LHCN-M2 (cell line): ENCODE measurements around the gene BRD3. TPM values are rescaled to one million over a fixed set of nuclear protein-coding genes. Genes with fewer than 3 reads are reported as not detected.
A peak's percentile ranks its signal among the peaks of the same experiment; 100 is the strongest.
"Not testable (repeated sequence)": the region's sequence is repeated elsewhere in the genome, so short reads cannot be mapped to it uniquely, and the experiment has no call there.

Experiments used
- DNase-seq: peaks from one replicate; pipeline ENCODE4 v3.0.0-alpha.2; 2012; ENCODE audit warnings: low read depth
- polyA plus RNA-seq: library from polyadenylated mRNA; unstranded; fragments of >200 nt; gene quantifications from one replicate; pipeline ENCODE4 v1.2.1, GENCODE V29; 2012; ENCODE audit warnings: missing spikeins
- total RNA-seq: library from RNA; depleted of rRNA; stranded (reverse); fragments of >200 nt; gene quantifications from 2 replicates; pipeline ENCODE4 v1.2.3, GENCODE V29; 2014; rRNA removed

BRD3 gene
- total RNA-seq, result 5.3 and 6.3 TPM in 2 replicates
- 10.2 TPM for polyA plus RNA-seq

DNA sequence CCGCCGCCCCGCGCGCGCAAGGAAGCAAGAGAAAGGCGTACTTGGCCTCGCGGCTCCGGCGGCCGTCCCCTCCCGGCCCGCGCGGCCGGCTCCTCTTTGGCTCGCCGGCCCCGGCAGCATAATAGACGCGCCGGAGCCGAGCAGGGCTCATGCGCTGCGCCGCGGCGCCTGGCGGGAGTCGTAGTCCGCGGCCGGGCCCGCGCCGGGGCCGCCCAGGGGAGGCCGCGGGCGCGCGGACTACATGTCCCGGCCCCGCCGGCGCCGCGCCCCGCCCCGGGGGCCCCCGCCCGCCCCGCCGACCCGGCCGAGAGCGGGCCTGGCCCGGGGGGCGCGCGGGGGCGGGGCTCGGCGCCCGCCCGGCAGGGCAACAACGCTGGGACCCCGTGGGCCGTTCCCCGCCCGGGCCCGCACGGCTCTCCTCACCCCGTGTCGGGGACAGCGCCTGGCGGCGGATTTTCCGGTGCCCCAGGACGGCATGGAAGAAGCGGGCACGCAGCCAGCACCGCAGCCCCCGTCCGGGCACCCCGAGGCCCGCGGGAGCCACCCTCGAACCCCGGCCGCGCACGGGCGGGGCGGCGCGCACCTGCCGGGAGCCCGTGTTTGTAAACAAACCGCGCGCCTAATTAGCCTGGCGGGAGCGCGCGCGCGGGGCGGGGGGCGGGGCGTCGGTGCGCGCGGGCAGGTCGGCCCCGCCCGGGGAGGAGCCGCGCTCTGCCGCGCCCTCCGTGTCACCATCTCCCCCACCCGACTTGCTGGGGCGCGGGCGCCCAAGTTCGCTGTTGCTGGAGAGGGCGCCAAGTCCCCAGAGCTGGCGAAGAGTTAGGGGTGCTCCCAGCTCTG is at the start of gene BRD3:
Gene BRD3 (minus strand): TSS at position 123 of the 840 bp plus-strand sequence. CDS start 14,549 bp downstream, outside the sequence.
- peak; percentile 86 for DNase-seq

DNA sequence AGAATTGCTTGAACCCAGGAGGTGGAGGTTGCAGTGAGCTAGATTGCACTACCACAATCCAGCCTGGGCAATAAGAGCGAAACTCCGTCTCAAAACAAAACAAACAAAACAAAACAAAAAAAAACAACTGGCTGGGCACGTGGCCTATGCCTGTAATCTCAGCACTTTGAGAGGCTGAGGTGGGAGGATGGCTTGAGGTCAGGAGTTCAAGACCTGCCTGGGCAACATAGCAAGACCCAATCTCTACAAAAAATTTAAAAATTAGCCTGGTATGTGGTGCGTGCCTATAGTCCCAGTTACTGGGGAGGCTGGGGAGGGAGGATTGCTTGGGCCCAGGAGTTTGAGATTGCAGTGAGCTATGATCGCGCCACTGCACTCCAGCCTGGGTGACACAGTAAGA is 44.7 kb upstream of the BRD3 start:
- DNase-seq, result no peak

DNA sequence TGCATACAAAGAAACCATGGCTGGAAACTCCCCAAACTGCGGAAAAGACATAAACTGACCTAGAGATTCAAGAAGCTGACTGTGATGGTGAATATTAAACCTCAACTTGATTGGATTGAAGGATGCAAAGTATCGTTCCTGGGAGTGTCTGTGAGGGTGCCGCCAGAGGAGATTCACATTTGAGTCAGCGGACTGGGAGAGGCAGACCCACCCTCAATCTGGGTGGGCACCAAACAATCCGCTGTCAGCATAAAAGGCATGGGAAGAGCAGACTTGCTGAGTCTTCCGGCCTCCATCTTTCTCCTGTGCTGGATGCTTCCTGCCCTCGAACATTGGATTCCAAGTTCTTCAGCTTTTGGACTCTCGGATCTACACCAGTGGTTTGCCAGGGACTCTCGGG is 43.2 kb upstream of the BRD3 start:
- DNase-seq, result no peak

DNA sequence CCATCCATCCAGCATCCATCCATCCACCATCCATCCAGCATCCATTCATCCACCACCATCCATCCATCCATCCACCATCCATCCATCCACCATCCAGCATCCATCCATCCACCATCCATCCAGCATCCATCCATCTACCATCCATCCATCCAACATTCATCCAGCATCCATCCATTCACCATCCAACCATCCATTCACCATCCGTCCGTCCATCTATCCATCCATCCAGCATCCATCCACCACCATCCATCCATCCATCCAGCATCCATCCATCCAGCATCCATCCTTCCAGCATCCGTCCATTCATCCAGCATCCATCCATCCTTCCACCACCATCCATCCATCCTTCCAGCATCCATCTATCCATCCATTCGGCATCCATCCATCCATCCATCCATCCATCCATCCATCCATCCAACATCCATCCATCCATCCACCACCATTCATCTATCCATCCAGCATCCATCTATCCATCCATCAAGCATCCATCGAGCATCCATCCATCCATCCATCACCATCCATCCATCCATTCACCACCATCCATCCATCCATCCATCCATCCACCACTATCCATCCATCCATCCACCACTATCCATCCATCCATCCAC is 35.7 kb upstream of the BRD3 start:
- DNase-seq, result no peak

DNA sequence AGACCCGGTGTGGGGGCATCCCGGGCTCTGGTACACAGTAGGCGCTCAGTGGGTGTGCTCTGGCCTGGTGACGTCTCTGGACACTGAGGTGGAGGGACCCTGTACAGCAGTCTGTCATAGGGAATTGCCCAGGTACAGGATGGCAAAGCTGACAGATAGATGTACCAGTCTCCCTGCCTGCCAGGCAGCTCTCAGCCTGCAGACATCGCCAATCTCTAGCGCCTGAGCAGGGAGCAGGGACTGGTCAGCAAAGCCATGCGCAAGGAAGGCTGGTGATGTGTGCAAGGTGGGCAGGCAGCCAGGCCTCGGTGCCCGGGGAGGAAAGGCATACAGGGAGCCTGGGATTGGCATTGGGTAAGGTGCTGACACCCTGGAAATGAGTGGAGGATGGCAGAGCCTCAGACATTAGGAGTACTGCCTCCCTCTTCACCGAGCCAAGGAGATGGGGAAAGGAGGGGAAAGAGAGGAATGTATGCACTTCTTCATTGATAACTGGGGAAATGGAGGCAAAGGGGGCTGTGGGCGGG is 33.9 kb upstream of the BRD3 start:
- DNase-seq, result no peak

DNA sequence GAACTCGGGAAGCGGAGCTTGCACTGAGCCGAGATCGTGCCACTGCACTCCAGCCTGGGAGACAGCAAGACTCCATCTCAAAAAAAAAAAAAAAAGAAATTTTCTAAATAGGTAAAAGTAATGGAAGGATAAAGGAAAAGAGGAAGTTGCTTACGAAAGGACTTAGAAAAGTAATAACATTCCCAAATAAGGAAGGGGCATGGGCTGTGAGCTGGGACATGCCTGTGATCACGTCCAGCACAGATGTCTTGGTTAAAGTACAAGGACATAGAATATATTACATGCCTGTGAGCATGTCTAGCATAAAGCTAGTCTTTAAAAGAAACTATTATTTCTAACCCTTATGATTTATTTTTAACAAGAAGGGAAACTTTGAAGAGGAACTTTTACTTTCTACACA is 33.3 kb upstream of the BRD3 start:
- not testable (repeated sequence) for DNase-seq

DNA sequence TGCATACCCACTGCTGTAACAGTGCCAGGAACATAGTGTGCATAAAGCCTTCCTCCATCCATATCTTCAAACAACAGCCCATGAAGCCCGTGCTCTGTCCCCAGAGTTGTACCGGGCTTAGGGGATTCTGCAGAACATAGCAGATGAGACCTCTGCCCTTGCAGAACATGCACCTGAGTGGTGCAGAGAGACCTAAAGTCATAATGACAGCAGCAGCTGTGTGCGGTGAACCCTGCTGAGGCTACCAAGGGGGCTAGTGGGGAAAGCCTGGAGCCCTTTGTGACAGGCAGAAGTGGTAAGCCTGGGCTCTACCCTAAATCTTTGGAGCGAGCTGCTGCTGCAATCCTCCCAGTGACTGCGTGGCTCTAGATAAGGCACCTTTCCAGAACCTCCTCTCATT is 32.2 kb upstream of the BRD3 start:
- DNase-seq, result no peak

DNA sequence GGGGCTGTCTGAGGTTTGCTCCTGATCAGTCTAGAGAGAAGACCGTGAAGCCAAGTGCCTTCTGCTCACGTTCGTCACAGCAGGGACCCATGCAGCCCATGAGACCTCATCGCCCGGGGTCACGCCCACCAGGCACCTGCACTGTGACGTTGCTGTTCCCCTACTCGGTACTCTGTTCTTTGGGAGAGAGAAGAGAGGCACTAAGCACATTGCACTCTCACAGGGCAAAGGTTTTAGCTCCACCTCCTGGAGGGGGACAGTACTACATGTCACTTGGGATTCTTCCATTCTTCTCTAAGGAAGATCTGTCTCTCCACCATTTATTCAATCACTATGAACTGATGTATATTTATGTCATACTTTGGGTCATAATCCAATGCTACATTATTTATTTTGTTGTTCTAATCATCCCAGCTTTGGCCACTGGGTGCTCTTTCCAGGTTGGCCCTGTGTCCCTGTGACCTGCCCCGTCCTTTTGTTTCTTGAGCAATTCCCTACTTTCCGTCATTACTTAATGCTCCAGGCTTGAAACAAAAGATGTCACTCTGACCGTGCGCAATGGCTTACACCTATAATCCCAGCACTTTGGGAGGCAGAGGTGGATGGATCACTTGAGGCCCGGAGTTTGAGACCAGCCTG is 31.4 kb upstream of the BRD3 start:
- DNase-seq, result peak; percentile 25

DNA sequence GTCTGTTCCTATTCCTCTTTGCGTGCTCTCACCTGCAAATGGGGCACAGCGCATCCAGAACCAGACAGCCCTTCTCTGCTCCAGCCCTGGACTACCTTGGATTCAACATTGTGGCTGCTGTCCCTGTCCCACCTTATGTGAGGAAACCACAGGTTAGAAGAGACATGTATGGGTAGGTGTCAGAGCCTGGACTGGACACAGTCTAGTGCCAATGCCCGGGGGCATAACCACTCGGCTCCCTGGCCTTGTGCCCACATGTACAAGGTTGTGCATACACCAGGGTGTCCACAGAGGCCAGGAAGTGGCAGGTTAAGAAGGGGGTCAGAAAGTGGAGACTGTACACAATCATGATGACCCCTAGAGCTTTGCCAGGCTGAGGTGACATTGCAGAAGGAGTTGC is 22.1 kb upstream of the BRD3 start:
- no peak for DNase-seq

DNA sequence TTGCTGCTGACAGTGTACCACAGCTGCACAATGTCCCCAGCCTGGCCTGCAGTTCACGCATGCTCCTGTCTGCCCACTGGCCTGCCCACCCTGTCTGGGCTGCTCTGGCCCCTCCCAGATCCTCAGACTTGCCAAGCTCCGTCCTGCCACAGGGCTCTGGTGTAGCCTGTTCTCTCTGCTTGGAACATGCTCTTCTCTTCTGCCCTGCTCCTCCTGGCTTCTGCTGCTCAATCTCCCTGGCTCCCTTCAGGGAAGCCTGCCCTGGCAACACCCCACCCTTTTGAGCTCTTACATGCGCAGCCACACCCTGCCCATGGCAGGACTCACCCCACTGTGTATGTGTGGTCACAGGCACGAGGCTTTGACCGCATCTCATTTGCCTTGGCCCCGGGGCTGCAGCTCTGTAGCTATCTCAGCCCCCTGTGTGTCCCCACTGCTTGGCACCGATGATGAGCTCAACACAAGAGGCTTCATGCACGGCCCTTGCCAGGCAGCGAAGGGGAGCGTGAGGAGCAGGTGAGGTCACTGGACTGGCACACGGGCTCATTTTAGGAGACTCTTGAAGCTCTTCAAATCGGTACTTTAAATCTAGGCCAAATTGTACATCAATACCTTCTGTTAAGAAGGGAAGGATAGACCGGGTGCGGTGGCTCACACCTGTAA is 20.4 kb upstream of the BRD3 start:
- DNase-seq, result no peak

DNA sequence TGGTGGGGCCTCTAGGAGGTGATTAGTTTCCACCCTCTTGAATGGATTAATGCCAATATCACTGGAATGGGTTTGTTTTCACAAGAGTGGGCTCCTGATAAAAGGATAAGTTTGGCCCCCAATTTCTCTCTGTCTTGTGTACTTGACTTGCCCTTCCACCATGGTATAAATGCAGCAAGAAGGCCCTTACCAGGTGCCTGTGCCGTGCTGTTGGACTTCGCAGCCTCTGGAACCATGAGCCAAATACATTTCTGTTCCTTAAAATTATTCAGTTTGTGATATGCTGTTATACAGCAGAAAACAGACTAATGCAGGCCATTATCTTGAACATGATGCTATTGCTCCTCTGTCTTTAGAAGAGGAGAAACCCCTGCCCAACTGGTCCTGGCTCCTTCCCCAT is 17.8 kb upstream of the BRD3 start:
- no peak for DNase-seq

DNA sequence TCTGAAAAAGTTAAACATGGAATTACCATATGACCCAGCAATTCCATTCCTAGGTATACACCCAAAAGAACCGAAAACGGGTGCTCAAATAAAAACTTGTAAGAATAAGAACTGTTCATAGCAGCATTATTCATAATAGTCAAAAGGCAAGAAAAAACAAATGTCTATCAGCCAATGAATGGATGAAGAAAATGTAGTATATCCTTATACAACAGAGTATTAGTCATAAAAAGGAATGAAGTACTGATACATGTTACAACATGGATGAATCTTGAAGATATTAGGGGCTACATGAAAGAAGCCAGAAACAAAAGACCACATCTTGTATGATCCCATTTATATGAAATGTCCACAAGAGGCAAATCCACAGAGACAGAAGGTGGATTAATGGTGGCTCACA is 15.6 kb upstream of the BRD3 start:
- DNase-seq, result no peak

DNA sequence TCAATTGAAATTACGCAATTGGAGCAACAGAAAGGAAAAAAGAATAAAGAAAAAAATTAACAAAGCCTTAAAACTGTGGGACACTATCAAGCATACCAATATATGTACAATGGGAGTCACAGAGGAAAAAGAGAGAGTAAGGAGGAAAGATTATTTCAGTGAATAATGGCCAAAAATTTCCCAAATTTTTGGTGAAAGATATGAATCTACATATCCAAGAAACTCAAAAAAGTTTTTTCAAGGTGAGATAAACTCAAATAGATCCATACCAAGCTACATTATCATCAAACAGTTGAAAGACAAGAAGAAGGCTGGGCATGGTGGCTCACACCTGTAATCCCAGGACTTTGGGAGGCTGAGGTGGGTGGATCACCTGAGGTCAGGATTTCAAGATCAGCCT is 8.8 kb upstream of the BRD3 start:
- DNase-seq, result no peak

DNA sequence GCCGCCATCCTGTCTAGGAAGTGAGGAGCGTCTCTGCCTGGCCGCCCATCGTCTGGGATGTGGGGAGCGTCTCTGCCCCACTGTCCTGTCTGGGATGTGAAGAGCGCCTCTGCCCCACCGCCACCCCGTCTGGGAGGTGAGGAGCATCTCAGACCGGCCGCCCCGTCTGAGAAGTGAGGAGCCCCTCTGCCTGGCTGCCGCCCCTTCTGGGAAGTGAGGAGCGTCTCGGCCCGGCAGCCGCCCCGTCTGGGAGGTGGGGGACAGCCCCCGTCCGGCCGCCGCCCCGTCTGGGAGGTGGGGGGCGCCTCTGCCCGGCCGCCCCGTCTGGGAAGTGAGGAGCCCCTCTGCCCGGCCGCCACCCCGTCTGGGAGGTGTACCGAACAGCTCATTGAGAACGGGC is 7.9 kb upstream of the BRD3 start:
- DNase-seq, result not testable (repeated sequence)

DNA sequence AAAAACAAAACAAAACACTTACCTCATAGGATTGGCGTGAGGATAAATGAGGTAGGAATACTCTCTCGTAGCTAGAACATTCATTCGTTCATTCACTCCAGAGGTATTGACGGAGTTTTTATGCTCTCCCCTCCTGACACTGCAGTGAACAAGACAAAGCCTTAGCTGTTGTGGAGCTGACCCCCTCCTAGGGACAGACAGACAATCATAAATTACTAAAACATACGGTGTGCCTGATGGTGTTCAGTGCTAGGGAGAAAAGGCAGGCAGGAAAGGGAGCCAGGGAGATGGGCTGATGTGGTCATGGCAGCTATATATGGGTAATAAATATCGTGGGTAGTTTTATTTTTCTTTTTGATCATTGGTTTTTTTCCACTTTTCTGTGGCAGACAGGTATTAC is 5.7 kb upstream of the BRD3 start:
- no peak for DNase-seq

DNA sequence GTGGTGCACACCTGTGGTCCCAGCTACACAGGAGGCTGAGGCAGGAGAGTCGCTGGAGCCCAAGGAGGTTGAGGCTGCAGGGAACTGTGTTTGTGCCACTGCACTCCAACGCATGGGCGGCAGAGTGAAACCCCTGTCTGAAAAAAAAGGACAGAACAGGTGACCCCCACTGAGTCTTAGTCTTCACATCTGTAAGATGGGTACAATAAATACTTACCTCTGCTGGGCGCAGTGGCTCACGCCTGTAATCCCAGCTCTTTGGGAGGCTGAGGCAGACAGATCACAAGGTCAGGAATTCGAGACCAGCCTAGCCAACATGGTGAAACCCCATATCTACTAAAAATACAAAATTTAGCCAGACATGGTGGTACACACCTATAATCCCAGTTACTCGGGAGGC is 4.9 kb upstream of the BRD3 start:
- DNase-seq, result not testable (repeated sequence)

DNA sequence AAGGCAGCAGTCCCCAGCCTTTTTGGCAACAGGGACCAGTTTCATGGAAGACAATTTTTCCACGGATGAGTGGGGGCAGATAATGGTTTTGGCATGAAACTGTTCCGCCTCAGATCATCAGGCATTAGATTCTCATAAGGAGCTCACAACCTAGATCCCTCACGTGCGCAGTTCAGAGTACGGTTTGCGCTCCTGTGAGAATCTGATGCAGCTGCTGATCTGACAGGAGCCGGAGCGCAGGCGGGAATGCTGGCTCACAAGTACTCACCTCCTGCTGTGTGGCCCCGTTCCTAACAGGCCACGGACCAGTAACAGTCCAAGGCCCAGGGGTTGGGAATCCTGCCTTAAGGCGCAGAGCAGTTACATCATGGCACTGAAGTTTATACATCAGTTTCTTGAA is 3.3 kb upstream of the BRD3 start:
- DNase-seq, result no peak

DNA sequence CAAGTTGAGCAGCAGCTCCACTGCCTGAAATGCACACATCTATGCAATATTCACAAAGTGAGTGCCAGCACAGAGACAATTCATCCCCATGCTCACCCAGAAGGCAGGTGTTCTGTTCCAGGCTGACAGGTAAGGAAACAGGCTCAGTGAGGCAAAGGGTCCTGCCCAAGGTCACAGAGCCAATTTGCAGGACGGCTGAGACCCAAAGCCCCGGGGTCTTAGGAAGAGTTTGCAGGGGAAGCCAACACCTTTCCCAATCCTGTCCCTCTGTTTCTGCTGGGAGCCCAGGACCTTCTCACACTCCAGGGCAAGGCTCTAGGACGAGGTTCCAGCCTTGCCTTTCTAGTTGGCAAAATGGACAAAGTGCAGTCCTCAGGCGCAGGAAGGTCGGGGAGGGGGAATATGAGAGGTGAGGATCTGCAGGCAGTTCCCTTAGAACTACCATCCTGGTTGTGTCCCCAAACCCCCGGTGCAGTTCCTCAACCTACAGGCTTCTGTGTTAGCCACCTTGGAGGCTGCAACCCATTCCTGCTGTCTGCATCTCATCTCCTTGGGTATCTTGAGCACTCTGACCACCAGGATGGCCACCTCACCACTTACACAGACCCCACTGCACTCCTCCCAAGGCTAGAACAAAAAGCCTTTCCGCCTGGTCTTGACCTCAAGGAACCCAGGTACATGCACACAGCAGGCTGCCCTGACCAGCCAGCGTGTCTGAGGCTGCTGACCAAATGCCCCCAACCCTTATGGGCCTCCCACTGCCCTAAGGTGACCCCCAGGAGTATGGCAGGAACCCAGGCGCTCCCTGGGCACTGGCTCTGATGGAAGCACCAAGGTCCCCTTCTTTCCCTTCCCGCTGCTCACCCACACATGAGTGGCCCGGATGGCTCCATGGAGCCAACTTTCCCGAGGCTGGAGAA is 1.9 kb upstream of the BRD3 start:
- DNase-seq, result no peak

DNA sequence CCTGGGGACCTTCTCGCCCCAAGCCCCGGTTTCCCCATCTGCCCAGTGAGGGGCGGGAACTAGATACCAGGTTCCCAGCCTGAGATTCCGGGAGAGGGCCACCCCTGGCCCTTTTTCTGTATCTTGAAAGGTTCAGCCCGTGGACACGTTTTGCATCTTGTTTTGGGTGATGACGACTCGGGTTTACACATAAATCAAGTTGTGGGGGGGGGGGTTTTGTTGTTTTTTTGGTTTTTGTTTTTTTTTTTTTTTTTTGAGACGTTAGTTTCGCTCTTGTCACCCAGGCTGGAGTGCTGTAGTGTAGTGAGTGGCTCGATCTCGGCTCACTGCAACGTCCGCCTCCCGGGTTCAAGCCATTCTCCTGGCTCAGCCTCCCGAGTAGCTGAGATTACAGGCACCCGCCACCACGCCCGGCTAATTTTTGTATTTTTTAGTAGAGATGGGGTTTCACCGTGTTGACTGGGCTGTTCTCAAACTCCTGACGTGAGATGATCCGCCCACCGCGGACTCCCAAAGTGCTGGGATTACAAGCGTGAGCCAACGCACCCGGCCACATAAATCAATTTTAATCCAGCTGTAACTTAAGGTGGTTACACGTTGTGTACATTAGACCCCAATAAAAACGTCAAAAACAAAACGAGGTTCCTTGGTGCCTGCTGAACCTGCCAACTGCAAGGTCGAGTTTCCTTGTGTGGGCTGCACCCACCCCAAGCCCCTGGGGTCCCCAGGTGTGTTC is 1.1 kb upstream of the BRD3 start:
- DNase-seq, result no peak
